BE2C (cell line): ENCODE data around the gene FAXDC2.

Experiments
- DNase-seq: peaks from one replicate; pipeline ENCODE4 v3.0.0-alpha.2; 2020
- H3K27me3 ChIP-seq: fragments of 250-450 bp; sonication (Bioruptor Pico); 2 replicates; pipeline ENCODE4 v1.5.1; 2020; ENCODE audit warnings: mild to moderate bottlenecking
- H3K36me3 ChIP-seq: fragments of 250-450 bp; sonication (Bioruptor Pico); 2 replicates; pipeline ENCODE4 v1.5.1; 2020; ENCODE audit warnings: mild to moderate bottlenecking
- H3K4me1 ChIP-seq: fragments of 250-450 bp; sonication (Bioruptor Pico); 2 replicates; pipeline ENCODE4 v1.5.1; 2020
- H3K4me3 ChIP-seq: 2 replicates; pipeline ENCODE4 v1.5.1; 2011; ENCODE audit warnings: low read depth, low read length
- H3K9me3 ChIP-seq: fragments of 250-450 bp; sonication (Bioruptor Pico); 2 replicates; pipeline ENCODE4 v1.5.1; 2020
- CTCF ChIP-seq: IDR thresholded peaks from 2 replicates; pipeline ENCODE4 v1.5.1; 2012; ENCODE audit warnings: mild to moderate bottlenecking, low read depth, low read length

The FAXDC2 gene

GRCh38 chr5:154895606-154896561 is 45.5 kb upstream of the FAXDC2 start:
- peaks cover 91% of the 10 kb centered on the region for H3K36me3 ChIP-seq
- H3K4me3 ChIP-seq, result no peak overlapping the region
- no peaks in the 10 kb centered on the region for H3K27me3 ChIP-seq
- no peak for TF ChIP-seq CTCF
- DNase-seq, result no peak
- no peaks in the 10 kb centered on the region for H3K9me3 ChIP-seq
- no peaks in the 10 kb centered on the region for H3K4me1 ChIP-seq

GRCh38 chr5:154893381-154893780 is 43.0 kb upstream of the FAXDC2 start:
- TF ChIP-seq CTCF, result no peak
- no peak overlapping the region for H3K4me3 ChIP-seq
- no peaks in the 10 kb centered on the region for H3K9me3 ChIP-seq
- H3K4me1 ChIP-seq, result no peaks in the 10 kb centered on the region
- no peaks in the 10 kb centered on the region for H3K27me3 ChIP-seq
- no peak for DNase-seq
- H3K36me3 ChIP-seq, result peaks cover 88% of the 10 kb centered on the region

- Histone ChIP-seq H3K9me3 (no peaks in the 10 kb centered on the region), H3K27me3 (no peaks in the 10 kb centered on the region), H3K4me1 (no peaks in the 10 kb centered on the region), H3K4me3 (no peak overlapping the region), H3K36me3 (peaks cover 91% of the 10 kb centered on the region)
- DNase-seq, result peak; percentile 67
- no peak for TF ChIP-seq CTCF
Observed at GRCh38 chr5:154892369-154892771, 42.0 kb upstream of the FAXDC2 start.

- no peak for TF ChIP-seq CTCF
- no peaks in the 10 kb centered on the region for H3K27me3 ChIP-seq
- peaks cover 61% of the 10 kb centered on the region for H3K36me3 ChIP-seq
- DNase-seq, result no peak
- no peaks in the 10 kb centered on the region for H3K9me3 ChIP-seq
- no peaks in the 10 kb centered on the region for H3K4me1 ChIP-seq
- no peak overlapping the region for H3K4me3 ChIP-seq
Observed at GRCh38 chr5:154885439-154885838, 35.0 kb upstream of the FAXDC2 start.

- H3K4me1 ChIP-seq, result no peaks in the 10 kb centered on the region
- no peak for DNase-seq
- no peaks in the 10 kb centered on the region for H3K27me3 ChIP-seq
- TF ChIP-seq CTCF, result no peak
- peaks cover 55% of the 10 kb centered on the region for H3K36me3 ChIP-seq
- H3K4me3 ChIP-seq, result no peak overlapping the region
- no peaks in the 10 kb centered on the region for H3K9me3 ChIP-seq
Observed at GRCh38 chr5:154884424-154884823, 34.0 kb upstream of the FAXDC2 start.

- Histone ChIP-seq H3K4me3 (no peak overlapping the region), H3K9me3 (no peaks in the 10 kb centered on the region; the same call in 1 of the 2 replicates), H3K4me1 (no peaks in the 10 kb centered on the region), H3K27me3 (no peaks in the 10 kb centered on the region), H3K36me3 (peaks cover 43% of the 10 kb centered on the region)
- TF ChIP-seq CTCF, result no peak
- DNase-seq, result no peak
Observed at GRCh38 chr5:154881986-154882385, 31.6 kb upstream of the FAXDC2 start.
